ENCODE results near the gene GBP6. TPM values are rescaled to one million over a fixed set of nuclear protein-coding genes. Genes with fewer than 3 reads are reported as not detected.

The GBP6 gene, protein sequence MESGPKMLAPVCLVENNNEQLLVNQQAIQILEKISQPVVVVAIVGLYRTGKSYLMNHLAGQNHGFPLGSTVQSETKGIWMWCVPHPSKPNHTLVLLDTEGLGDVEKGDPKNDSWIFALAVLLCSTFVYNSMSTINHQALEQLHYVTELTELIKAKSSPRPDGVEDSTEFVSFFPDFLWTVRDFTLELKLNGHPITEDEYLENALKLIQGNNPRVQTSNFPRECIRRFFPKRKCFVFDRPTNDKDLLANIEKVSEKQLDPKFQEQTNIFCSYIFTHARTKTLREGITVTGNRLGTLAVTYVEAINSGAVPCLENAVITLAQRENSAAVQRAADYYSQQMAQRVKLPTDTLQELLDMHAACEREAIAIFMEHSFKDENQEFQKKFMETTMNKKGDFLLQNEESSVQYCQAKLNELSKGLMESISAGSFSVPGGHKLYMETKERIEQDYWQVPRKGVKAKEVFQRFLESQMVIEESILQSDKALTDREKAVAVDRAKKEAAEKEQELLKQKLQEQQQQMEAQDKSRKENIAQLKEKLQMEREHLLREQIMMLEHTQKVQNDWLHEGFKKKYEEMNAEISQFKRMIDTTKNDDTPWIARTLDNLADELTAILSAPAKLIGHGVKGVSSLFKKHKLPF
- total RNA-seq: not detected in 2 replicates

DNA sequence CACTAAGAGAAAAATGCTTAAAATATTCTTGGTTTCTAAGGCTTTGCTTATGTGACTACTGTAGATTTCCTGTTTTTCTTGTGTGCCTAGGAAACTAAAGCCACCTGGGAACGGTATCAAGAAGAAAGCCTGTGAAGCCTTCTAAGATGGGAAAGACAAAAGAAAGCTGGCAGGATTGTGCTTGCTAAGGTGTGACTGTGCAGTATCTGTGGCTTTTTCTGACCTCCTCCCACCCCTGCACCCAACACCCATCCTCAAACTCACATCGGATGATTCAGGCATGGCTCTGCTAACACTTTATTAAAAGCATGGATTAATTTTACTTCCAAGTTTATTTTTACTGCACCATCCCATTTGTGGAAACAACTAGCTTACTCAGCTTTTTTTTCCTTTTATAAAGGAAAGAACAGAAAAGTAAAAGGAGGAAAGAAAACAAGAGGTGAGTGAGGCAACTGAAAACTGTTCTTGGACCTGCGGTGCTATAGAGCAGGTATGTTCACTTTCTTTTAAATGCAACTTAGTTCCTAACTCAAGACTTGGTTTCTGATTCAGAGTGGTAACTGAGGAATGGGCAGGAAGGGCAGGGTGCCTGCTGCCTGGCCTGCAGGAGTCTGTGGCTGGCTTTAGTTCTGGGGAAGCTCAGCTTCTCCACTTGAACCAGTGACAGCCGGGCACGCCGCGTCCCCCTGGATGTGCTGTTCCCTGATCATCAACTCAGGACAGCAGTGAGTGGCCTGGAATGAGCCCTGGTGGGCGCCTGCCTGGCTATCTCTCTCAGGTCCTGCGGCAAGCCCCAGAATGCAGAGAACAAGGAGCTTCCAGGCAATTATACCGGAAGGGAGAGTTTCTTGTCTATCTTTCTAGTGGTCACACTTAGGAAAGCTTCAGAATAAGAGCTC lies at the start of gene GBP6:
TSS of gene GBP6 (plus strand) at position 422 of the 899 bp plus-strand sequence. CDS start 4,493 bp downstream, outside the sequence.

Other genes starting within 250 kb of the GBP6 start
- gene GBP2, start 237.9 kb upstream of the GBP6 start, total RNA-seq: 9.6 and 12.6 TPM in 2 replicates
- gene GBP7, start 188.1 kb upstream of the GBP6 start, total RNA-seq: not detected in 2 replicates
- gene GBP4, start 165.1 kb upstream of the GBP6 start, total RNA-seq: 0.54 and 0.81 TPM in 2 replicates
- 0.16 and 0.36 TPM in 2 replicates for gene GBP5, start 91.2 kb upstream of the GBP6 start, total RNA-seq
- gene LRRC8B, start 160.8 kb downstream of the GBP6 start, total RNA-seq: 0.72 and 2.6 TPM in 2 replicates